Measurements from ENCODE around the gene XIRP1.

GRCh38 chr3:39135170-39135805 lies 57.1 kb downstream of the XIRP1 start:
- TF ChIP-seq CTCF (conservative IDR thresholded peaks at IDR 0.05; ENCODE audit: low read length) (no peak), EZH2phosphoT487 (IDR thresholded peaks at IDR 0.05; ENCODE audit: borderline replicate concordance, low read depth, low read length) (no peak)
